Stimulated activated CD4-positive, alpha-beta T cell treated with anti-CD3 and anti-CD28 coated beads, Interleukin-1b, Interleukin-23, amount 100 ng/mL, for 48 hours (primary cell): ENCODE data around the gene TMEM98.
"Not testable (repeated sequence)": the region's sequence is repeated elsewhere in the genome, so short reads cannot be mapped to it uniquely, and the experiment has no call there.

Source experiments
- DNase-seq: peaks from one replicate; pipeline ENCODE4 v3.0.0-alpha.2; 2020

Gene TMEM98

DNA sequence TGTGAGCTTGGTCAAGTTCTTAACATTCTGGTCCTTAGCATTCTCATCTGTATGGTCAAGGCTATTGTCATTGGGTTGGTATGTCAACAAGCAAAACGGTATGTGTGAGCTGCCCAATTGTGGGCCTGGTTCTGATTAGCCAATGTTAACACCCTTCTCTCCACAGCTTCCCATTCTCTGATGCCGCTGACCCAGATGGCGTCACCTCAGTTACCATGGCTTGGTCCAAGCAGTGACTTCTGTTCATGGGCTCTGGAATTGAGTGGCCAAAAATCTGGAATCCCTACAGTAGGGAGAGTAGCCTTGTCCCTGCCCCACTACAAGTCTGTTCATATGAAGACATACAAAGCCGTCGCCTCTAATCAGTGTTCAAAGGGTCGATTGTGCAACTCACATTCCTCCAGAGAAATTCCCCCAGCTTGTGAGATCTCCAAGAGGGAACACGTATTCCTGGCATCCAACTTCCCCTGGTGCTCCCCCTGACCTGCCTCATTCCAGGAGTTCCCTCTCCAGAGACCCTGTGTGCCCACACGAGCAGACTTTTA, 15.8 kb downstream of the TMEM98 start:
- DNase-seq, result no peak

DNA sequence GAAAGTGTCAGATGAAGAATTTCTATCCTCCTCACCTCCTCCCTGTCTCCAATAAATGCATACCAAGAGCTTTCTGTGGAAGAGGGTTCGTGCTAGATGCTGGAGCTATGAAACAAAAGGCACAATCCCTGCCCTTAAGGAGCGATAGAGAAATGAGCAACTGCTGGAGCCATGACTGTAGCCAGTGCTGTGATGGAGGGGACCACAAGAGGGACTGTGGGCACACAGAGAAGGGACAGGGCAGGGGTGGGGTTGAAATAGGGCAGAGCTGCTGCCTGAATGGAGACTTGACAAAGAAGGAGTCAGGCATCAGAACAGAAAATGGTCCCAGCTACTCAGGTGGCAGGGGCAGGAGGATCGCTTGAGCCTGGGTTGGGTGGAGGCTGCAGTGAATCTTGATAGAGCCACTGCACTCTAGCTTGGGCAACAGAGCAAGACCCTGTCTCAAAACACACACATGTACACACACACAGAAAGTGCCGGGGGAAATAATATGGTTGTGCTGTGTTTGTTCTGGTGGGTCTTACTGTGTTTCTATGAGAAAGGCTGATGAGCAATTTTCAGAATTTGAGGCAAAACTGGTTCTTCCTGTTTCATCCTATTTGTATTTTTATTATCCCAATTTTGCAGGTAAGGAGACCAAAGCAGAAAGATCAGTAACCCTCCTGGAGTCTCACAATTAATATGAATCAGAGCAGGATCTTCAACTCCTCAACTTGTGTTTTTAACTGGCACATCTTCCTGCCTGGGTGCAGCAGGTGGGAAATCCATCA, 16.5 kb downstream of the TMEM98 start:
- DNase-seq, result no peak

DNA sequence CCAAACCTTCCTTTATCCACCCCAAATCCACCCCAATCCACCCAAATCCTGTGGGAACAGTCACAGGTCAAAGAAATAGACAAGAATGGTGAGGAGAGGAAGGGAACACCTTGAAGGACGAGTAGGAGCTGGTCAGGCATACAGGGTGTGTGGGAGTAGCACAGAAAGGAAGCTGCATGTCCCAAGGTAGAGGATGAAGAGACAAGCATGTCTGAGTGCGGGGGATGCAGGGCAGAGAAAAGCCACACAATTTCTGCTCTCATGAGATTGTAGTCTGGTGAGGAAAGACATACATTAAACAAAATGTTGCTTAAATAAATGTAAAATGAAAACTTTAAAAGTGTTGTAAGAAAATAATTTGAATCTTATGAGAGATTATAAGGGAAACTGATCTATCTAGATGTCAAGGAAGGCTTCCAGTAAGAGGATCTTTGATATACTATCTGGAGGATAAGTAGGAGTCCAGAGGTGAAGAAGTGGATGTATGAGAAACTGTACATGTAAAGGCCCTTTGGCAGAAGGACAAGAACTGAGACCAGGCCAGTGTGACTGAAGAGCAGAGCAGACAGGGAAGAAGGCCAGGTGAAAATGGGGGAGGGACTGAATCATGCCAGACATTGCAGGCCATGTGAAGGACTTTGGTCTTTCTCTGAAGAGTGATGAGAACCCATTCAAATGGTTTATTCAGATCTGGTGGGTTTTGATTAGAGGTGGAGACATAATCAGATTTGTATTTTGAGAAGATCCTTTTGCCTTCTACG, 18.6 kb downstream of the TMEM98 start:
- no peak for DNase-seq

DNA sequence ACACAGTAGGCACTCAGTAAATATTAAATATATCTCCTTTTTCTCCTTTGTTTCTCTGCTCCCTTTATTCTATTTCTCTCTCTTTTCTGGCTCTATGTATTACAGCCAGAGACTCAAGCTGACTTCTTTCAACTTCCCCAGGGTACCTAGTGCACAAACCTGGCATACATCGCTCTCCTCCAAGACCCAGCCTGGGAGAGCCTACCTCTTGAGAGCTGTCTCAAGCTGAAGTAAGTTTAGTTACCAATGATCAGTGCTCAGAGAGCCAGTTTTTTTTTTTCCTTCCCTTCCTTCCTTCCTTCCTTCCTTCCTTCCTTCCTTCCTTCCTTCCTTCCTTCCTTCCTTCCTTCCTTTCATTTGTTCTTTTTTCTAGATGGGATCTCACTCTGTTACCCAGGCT, 19.8 kb downstream of the TMEM98 start:
- DNase-seq, result no peak

DNA sequence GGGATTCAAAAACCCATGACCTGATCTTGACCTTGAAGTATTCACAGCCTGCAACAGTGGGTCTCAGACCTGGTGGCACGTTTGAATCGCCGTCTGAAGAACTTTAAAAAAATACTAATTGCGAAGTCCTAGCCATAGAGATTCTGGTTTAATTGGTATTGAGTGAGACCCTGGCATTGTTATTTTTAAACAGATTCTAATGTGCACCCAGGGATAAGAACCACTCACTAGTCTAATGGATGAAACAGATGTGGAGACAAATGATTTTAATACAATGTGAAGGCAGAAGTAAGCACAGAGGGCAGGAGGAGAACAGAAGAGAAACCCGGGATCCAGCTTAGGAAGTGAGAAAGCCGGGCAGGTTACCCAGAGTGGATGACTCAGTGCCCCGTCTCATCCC, 21.2 kb downstream of the TMEM98 start:
- DNase-seq, result no peak

DNA sequence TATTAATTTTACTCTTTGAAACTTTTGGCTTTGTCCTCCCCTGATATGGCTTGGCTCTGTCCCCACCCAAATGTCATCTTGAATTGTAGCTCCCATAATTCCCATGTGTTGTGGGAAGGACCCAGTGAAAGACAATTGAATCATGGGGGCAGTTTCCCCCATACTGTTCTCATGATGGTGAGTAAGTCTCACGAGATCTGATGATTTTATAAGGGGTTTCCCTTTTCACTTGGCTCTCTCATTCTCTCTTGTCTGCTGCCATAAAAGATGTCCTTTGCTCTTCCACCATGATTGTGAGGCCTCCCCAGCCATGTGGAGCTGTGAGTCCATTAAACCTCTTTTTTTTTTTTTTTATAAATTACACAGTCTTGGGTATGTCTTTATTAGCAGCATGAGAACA, 24.5 kb downstream of the TMEM98 start:
- not testable (repeated sequence) for DNase-seq

DNA sequence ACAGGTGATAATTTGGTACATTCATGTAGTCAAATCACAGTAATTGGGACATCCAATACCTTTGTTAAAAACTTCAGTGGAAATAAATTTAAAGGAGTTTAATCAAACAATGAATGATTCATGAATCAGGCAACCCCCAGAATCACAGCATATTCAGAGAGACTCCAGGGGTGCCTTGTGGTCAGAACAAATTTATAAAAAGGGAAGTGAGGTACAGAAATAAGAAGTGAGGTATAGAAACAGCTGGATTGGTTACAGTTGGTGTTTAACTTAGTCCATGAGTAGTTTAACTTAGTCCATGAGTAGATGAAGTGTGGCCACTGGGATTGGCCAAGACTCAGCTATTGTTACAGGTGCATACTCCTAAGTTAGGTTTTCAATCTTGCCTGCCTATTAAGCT, 25.1 kb downstream of the TMEM98 start:
- no peak for DNase-seq

DNA sequence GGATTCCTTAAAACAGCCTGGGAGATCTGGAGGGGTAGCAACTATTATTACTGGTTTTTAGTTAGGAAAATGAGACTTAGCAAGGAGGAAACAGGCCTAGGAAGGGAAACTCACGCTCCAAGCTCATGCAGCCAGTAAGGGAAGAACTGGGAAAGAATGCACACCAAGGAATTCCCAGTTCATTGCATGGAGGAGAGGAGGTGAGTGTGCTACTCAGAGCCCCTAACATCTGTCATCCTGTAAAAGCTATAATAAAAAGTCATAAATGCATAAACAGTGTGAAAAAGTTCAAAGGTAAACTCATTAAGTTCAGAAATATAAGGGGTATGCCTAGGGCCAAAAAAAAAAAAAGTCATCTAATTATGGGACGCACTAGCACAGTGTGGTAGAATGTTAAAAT, 25.9 kb downstream of the TMEM98 start:
- no peak for DNase-seq

DNA sequence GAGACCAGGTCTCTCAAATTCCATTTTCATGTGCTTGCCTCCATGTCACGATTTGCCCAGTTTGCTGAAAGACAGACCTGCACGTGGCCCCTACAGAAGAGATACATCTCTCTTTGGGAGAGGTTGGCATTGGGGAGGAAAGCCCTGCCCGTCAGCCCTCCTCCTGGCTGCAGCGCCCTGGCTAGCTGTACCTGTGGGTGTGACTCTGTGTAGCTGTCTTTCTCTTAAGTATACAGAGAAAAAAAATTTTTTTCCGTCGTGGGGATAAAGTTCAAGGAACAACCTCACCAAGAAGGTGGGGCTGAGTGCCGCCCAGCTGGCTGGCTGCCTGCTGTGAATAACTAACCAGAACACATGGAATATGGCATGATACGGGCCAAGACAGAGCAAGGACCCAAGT, 26.5 kb downstream of the TMEM98 start:
- no peak for DNase-seq

DNA sequence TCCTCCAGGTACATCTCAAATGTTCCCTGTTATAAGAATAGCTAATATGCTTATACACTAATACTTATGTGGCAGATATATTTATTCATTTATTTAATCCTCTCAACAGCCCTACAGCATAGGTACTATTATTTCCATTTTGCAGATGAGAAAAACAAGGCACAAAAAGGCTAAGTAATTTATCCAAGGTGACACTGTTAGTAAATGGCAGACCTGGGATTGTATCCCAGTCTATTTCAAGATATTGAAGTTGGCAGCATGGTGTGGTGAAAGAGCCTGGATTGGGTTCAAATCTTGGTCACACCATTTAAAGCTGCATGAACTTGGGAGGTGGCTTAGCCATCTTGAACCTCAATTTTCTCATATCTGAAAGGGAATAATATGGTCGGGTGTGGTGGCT, 27.2 kb downstream of the TMEM98 start:
- no peak for DNase-seq

DNA sequence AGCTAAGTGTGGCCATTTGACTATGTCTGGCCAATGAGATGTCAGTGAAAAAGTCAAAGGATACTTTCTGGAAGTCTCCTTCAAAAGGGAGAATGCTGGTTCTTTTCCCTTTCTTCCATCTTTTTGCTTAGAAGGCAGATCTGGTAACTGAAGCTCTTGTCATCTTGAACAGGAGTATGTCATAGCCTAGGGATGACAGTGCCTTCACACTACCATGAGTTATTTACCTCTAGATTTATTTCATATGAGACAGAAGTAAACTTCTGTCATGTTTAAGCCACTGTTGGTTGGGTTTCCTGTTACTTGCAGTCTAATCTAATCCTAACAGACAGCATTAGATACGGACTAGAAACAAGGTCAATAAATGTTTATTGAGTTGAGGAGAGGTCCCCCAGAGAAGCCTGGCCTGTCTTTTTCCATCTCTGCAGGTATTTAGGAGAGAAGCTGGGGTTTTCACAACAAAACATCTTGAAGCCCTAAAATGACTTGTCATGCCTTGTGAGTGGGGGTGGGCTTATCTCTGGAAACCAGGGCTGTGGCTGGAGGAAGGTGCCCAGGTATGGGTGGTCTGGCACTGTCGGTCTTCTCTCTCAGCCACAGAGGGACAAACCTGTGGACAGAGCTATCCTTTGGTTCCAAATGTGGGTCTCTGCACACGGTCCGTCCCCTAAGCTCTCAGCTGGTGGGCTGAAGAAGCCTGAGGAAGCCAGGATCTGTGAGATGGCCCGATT, 28.5 kb downstream of the TMEM98 start:
- DNase-seq, result no peak

DNA sequence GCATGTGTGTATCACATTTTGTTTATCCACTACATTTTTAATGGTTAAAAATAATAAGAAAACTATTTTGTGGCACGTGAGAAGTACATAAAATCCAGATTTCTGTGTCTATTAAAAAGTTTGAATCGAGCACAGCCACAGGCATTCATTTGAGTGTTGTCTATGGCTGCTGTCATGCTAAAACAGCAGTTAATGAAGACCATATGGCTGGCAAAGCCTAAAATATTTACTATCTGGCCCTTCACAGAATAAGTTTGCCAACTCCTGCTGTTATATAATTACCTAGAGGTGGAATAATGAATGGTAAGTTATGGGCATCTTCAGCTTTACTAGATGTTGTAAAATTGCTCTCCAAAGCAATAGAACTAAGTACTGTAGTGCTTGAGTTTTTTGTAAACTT, 30.5 kb downstream of the TMEM98 start:
- no peak for DNase-seq

DNA sequence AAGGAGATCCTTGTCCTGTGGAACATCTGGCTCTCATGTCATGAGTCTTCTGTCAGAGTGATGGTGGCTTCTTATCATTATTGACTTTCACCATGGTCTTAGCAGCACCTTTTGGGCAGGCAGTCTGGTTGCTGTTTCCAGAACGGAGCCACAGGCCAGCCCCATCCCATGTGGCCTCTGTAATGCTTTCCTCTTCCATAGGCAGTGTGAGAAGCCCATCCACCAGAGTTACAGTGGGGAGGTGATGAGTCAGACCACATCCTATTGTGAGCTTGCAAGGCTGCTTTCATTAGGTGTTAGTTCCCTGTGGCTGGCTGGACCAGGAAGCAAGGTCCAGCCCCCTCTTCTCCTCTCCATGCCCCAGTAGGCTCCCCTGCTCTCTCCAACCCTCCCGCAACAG, 32.9 kb downstream of the TMEM98 start:
- no peak for DNase-seq

DNA sequence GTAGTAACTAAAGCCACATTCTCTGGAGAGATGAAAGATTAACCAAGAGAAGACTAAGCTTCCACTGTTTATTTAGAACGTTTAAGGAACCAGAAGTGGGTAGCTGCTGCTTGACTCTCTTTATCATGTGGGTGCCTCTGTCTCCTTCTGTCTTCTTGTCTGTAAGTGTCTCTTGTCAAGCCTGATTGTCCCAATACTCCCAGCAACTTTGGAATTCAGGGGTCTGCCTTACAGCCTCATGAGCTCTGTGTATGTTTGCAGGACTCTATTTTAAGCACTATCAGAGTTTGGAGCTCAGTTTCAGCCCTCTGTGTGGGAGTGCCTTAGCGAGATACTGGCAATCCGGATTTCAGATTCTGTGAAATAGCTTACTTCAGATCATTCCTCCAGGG, 34.4 kb downstream of the TMEM98 start:
- no peak for DNase-seq

DNA sequence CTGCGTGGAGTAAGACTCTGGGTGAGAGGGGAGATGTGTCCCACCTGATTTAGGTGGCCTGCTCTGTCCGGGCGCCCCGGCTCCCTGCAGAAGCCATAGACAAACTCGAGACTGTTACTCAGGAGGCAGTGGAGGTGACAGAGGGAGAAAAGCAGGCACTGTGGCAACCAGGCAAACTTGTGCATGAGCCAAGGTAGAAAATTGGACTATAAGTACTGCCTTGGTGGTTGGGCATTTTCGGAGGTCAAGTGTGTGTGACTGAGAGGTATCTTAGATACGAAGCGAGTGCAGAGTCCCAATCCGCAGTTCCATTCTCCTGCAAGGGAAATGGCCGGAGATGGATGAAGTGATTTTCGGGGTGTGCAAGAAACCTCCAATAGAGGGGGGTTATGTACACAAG, 36.6 kb downstream of the TMEM98 start:
- DNase-seq, result no peak

DNA sequence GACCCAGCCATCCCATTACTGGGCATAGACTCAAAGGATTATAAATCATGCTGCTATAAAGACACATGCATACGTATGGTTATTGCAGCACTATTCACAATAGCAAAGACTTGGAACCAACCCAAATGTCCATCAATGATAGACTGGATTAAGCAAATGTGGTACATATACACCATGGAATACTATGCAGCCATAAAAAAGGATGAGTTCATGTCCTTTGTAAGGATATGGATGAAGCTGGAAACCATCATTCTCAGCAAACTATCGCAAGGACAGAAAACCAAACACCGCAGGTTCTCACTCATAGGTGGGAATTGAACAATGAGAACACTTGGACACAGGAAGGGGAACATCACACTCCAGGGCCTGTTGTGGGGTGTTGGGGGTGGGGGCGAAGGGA, 41.3 kb downstream of the TMEM98 start:
- not testable (repeated sequence) for DNase-seq

DNA sequence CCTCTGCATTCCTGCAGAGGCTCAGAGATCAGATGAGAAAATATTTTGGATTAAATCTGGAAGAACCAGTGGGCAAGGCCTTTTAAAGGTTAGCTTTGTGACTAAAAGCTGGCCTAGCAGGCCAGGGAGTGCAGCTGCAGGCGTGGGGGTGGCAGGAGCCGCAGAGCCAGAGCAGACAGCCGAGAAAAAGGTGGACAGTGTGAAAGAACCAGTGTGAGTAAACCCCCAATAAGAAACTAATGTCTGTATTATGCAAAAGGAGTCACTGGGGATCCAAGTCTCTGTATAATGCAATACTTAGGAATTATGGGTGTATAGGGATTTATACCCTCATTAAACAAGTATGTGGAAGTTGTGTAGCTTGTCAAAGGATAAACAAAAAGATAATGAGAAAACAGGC, 42.3 kb downstream of the TMEM98 start:
- no peak for DNase-seq

DNA sequence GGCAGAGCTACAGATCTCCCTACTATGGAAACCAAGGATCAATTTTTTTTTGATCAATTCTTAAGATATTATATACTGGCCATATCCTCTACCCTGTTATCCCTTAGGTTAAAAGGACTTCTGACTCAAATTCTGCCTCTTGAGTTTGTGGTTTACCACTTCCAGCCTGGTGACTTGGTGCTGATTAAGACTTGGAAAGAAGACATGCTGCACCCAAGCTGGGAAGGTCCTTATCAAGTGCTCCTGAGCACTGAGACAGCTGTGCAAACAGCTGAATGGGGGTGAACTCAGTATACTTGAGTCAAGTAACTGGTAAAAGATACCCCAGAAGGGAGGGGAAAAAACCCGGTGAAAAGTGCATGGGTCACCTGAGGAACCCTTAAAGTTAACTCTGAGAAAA, 43.2 kb downstream of the TMEM98 start:
- DNase-seq, result peak; percentile 32

DNA sequence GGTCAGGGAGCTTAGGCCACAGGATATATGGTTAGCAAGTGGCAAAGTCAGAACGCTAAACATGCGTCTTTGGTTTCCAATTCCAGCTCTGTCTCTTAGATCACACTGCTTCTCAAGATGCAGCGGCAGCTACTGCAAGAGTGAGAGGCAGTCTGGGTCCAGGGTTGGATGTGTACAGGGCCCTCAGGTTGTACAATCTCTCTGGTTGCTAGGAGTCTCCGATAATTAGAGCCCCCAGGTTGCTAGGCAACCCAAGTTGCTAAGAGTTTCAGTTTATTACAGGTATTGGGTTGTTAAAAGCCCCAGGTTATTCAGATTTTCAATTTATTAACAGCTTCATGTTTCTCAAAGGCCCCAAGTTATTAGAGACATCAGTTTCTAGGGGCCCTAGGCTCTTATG, 48.2 kb downstream of the TMEM98 start:
- DNase-seq, result no peak

DNA sequence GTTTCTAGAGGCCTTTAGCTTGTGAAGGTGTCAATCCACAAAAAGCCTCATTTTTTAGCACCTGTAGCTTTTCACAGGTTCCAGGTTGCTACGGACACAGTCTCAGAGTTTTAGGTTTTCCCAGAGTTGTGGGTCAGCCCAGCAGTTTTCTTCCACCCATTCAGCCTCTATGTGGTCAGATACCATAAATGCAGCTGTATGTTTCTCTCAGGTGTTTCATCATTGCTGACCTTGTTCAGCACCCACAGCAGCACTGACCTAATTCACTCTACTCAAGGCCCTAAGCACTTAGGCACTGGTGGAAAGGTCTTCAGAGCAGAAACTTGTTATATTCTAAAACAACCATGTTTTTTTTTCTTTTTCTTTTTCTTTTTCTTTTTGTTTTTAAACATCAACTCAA, 48.7 kb downstream of the TMEM98 start:
- DNase-seq, result no peak

DNA sequence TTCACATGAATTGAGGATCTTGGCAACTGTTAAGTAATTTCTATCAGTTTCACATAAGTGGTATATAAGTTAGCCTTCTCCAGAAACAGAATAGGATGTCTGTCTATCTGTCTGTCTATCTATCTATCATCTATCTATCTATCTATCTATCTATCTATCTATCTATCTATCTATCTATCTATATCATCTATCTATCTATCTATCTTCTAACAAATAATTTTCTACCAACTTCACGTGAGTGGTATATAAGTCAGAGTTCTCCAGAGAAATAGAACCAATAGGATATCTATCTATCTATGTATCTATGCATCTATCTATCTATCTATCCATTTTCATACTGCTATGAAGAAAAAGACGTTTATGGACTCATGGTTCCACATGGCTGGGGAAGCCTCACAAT, 52.3 kb downstream of the TMEM98 start:
- no peak for DNase-seq

DNA sequence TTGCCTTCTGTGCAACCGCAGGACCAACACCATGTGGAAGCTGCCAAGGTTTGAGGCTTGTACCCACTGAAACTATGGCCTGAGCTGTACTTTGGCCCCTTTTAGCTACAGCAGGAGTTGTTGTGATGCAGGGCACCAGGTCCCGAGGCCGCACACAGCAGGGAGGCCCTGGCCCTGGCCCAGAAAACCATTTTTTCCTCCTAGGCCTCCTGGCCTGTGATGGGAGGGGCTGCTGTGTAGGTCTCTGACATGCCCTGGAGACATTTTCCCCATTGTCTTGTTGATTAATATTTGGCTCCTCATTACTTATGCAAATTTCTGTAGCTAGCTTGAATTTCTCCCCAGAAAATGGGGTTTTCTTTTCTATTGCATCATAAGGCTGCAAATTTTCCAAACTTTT, 53.7 kb downstream of the TMEM98 start:
- not testable (repeated sequence) for DNase-seq

DNA sequence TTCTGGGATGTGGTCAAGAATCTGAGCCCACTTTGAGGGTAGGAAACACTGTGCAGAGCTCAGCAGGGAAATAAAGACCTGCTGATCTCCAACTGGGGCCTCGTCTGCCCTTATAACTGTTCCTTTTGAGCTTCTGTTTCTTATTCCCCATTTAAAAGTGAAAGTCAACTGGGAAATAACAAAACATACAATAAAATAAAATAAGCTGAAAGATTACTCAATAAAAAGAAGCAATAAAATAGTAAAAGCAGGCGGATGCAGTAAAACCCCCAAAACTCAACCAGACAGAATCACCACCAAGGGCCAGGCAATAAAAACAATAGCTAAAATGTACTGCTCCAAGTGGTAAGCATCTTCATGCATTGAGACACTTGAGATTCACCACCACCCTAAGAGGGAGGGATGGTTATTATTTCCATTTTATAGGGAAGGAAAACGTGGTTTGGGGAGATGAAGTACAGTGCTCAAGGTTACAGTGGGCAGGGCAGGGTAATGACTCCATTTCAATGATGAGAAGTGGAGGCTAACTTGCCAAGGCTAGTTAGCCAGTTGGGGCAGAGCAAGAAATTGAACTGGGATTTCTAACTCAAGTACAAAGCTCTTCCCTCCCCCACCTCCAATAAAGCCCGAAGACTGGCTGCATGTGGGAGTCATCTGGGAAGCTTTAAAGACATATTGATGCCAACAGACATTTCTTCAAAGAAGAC, 57.2 kb downstream of the TMEM98 start:
- DNase-seq, result no peak
